Measurements from ENCODE around the gene DDR2.

- TF ChIP-seq CTCF (IDR thresholded peaks at IDR 0.05) (no peak), POLR2A (IDR thresholded peaks at IDR 0.05) (no peak)
These were observed 94.3 kb downstream of the DDR2 start for GRCh38 chr1:162726555-162726954.

Data from lower leg skin (tissue), 3 donors.